NT2/D1 (cell line): ENCODE results near the gene DMD.
"Not testable (repeated sequence)": the region's sequence is repeated elsewhere in the genome, so short reads cannot be mapped to it uniquely, and the experiment has no call there.

ENCODE experiments used
- DNase-seq: peaks from one replicate; pipeline ENCODE4 v3.0.0-alpha.2; 2011; ENCODE audit warnings: low read depth, low spot score
- H3K27me3 ChIP-seq: 2 replicates; pipeline ENCODE4 v1.6.0; 2011; ENCODE audit warnings: mild to moderate bottlenecking; ENCODE audit not compliant: insufficient read length, insufficient read depth
- H3K36me3 ChIP-seq: 2 replicates; pipeline ENCODE4 v1.6.1; 2011; ENCODE audit warnings: mild to moderate bottlenecking, low read length, mixed read lengths; ENCODE audit not compliant: insufficient read depth, insufficient read length
- H3K4me1 ChIP-seq: 2 replicates; pipeline ENCODE4 v1.5.1; 2011; ENCODE audit not compliant: insufficient read depth, insufficient read length
- H3K4me3 ChIP-seq: 2 replicates; pipeline ENCODE4 v1.5.1; 2011; ENCODE audit warnings: low read depth; ENCODE audit not compliant: insufficient read length
- H3K9ac ChIP-seq: 2 replicates; pipeline ENCODE4 v1.6.0; 2011; ENCODE audit warnings: low read depth; ENCODE audit not compliant: insufficient read length
- H3K9me3 ChIP-seq: 2 replicates; pipeline ENCODE4 v1.5.1; 2011; ENCODE audit warnings: mild to moderate bottlenecking, low read length; ENCODE audit not compliant: insufficient read depth
- SUZ12 ChIP-seq: IDR thresholded peaks from 2 replicates; pipeline ENCODE4 v1.6.1; 2011; ENCODE audit not compliant: insufficient read length, insufficient read depth; ENCODE audit errors: extremely low read depth
- YY1 ChIP-seq: IDR thresholded peaks from 2 replicates; pipeline ENCODE4 v1.6.1; 2011; ENCODE audit not compliant: insufficient read length, insufficient read depth
- ZNF274 ChIP-seq: IDR thresholded peaks from 2 replicates; pipeline ENCODE4 v1.6.1; 2011; ENCODE audit warnings: mild to moderate bottlenecking, low read depth, low read length

Gene DMD

DNA sequence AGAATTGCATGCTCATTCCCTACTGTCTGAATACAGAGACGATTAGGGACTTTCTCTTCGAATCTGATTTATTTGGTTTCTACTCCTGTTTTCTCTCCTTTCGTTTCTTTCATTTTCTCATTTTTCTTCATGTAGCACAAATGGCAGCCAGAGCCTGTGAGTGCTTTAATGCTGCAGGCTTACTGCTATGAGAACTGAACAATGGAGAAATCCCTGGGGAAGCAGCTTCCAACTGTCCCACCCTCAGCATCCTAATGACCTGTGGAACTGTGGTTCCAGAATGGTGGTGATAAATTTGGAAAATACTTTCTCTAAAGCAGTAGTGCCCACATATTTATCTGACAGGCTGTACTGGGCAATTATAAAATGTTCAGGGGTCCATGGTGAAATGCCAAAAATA is 930.4 kb downstream of the DMD start:
- TF ChIP-seq YY1 (no peak), SUZ12 (no peak), ZNF274 (no peak)
- no peaks in the 10 kb centered on the region for H3K4me1 ChIP-seq
- H3K36me3 ChIP-seq: no peaks in the 10 kb centered on the region
- DNase-seq: no peak
- H3K9me3 ChIP-seq: no peaks in the 10 kb centered on the region
- H3K27me3 ChIP-seq: no peaks in the 10 kb centered on the region
- no peak overlapping the region for H3K9ac ChIP-seq
- H3K4me3 ChIP-seq: no peak overlapping the region

DNA sequence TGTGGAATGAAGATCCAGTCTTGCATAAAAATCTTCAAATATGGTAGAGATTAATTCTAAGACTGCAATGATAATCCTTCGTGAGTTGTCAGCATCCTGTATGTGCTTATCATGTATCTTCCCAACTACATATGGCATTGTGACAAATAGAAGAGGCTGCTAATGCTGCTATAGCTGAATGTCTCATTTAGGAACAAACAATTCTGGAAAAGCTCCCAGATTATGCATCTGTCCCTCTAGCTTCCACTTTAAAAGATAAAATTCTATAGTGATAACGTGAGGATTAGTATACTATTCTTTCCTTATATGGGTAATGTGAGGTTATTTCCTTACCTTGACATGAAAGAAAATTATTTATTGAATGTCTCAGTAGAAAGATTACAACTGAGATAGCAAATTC is 930.9 kb downstream of the DMD start:
- TF ChIP-seq SUZ12: no peak
- TF ChIP-seq ZNF274: no peak
- TF ChIP-seq YY1: no peak

DNA sequence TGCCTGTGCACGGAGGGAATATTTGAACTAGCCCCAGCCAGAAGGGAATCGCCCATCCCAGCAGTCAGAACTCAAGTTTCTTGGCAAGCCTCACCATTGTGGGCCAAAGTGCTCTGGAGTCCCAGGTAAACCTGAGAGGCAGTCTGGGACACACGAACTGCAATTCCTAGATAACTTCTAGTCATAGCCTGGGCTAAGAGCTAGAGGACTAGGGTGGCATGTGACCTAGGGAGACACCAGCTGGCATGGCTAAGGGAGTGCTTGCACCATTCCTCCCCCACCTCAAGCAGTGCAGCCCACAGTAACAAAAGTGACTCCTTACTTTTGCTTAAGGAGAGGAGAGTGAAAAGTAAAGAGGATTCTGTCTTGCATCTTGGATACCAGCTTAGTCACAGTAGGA is 935.2 kb downstream of the DMD start:
- no peak overlapping the region for H3K9ac ChIP-seq

More for the DNA sequence above, 930.9 kb downstream of the DMD start:
- H3K4me3 ChIP-seq: no peak overlapping the region
- no peaks in the 10 kb centered on the region for H3K36me3 ChIP-seq
- no peak for DNase-seq
- H3K4me1 ChIP-seq: no peaks in the 10 kb centered on the region
- H3K9ac ChIP-seq: no peak overlapping the region
- no peaks in the 10 kb centered on the region for H3K27me3 ChIP-seq
- no peaks in the 10 kb centered on the region for H3K9me3 ChIP-seq

GRCh38 chrX:32269866-32270265 is 941.5 kb downstream of the DMD start:
- no peak for TF ChIP-seq YY1
- Histone ChIP-seq H3K27me3 (no peaks in the 10 kb centered on the region), H3K9me3 (peaks cover 13% of the 10 kb centered on the region; the same call in 1 of the 2 replicates), H3K36me3 (no peaks in the 10 kb centered on the region), H3K4me3 (no peak overlapping the region), H3K4me1 (no peaks in the 10 kb centered on the region), H3K9ac (no peak overlapping the region)
- DNase-seq: no peak

More for the DNA sequence above, 935.2 kb downstream of the DMD start:
- TF ChIP-seq ZNF274 (no peak), YY1 (no peak), SUZ12 (no peak)
- Histone ChIP-seq H3K4me3 (no peak overlapping the region), H3K9me3 (no peaks in the 10 kb centered on the region), H3K36me3 (no peaks in the 10 kb centered on the region), H3K27me3 (no peaks in the 10 kb centered on the region), H3K4me1 (no peaks in the 10 kb centered on the region)
- no peak for DNase-seq

GRCh38 chrX:32268207-32268606 is 943.1 kb downstream of the DMD start:
- DNase-seq: no peak
- Histone ChIP-seq H3K36me3 (no peaks in the 10 kb centered on the region), H3K4me3 (no peak overlapping the region), H3K4me1 (no peaks in the 10 kb centered on the region), H3K9ac (no peak overlapping the region), H3K27me3 (no peaks in the 10 kb centered on the region), H3K9me3 (peaks cover 13% of the 10 kb centered on the region; the same call in 1 of the 2 replicates)
- TF ChIP-seq YY1 (no peak), ZNF274 (no peak), SUZ12 (no peak)

DNA sequence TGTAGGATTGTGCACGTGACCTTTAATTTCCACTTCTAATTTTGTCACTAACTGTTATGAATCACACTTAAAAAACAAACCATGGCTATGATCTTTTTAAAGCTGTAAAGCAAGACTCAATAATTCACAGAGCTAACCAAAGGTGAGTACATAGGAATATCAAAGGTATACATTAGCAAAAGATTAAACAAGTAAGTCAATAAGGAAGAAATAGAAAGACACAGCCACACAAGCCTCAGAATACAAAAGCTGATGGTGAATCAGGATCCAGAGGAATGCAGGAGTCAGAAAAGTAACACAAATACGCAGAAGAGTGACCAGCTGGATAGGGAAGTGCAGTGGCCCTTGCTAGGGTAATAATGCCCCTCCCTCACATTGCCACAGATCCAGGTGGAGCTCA is 943.6 kb downstream of the DMD start:
- Histone ChIP-seq H3K27me3 (no peaks in the 10 kb centered on the region), H3K4me3 (no peak overlapping the region), H3K9ac (no peak overlapping the region), H3K9me3 (peaks cover 13% of the 10 kb centered on the region; the same call in 1 of the 2 replicates), H3K4me1 (no peaks in the 10 kb centered on the region), H3K36me3 (no peaks in the 10 kb centered on the region)
- no peak for TF ChIP-seq YY1
- no peak for TF ChIP-seq SUZ12
- no peak for TF ChIP-seq ZNF274
- no peak for DNase-seq

DNA sequence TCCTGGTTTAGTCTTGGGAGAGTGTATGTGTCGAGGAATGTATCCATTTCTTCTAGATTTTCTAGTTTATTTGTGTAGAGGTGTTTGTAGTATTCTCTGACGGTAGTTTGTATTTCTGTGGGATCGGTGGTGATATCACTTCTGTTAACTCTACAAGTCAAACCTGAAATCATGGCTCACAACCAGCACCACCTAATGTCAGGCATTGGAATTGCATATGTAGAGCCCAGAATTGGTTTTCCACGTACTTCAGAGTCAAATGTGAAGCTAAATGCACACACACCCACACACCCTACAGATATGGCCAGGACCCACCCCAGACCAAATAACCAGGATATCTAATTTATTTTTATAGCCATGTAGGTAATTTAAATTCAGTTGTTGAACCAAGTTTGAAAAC is 964.7 kb downstream of the DMD start:
- DNase-seq: peak; percentile 22
- not testable (repeated sequence) for H3K9me3 ChIP-seq, H3K4me1 ChIP-seq, H3K36me3 ChIP-seq, H3K27me3 ChIP-seq, H3K9ac ChIP-seq, H3K4me3 ChIP-seq

DNA sequence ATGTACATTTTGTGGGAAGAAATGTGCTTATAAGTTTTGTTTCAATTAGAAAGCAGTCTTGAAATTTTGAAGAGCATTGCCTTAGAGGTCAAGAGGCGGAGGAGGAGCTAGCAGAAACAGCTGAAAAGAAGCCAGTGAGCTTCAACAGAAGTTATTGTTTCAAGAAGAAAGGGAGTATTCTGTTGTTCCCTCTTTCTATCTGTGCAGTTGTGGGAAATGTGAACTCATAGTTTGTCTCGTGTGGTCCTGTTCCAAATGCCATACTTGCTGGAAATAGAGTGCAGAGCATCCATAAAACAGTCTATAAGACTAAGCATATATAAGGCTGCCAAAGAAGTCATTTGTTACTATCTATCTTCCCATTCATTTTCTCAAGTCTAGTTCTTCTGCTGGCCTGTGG is 1015.7 kb downstream of the DMD start:
- Histone ChIP-seq H3K4me1 (no peaks in the 10 kb centered on the region), H3K9ac (no peak overlapping the region), H3K36me3 (no peaks in the 10 kb centered on the region), H3K9me3 (no peaks in the 10 kb centered on the region), H3K27me3 (no peaks in the 10 kb centered on the region), H3K4me3 (no peak overlapping the region)
- DNase-seq: no peak
- TF ChIP-seq YY1 (no peak), ZNF274 (no peak), SUZ12 (no peak)
